ENCODE measurements around the gene MAP3K3. TPM values are rescaled to one million over a fixed set of nuclear protein-coding genes. Genes with fewer than 3 reads are reported as not detected.
"Not testable (repeated sequence)": the region's sequence is repeated elsewhere in the genome, so short reads cannot be mapped to it uniquely, and the experiment has no call there.

Gene MAP3K3
- polyA plus RNA-seq, 1 donor, result 16.5 TPM

GRCh38 chr17:63704259-63704576 is 82.0 kb downstream of the MAP3K3 start:
- H3K36me3 ChIP-seq (ENCODE audit: control insufficient read depth, insufficient read depth, low read length), result peaks cover 42% of the 10 kb centered on the region
- peaks cover 11% of the 10 kb centered on the region for H3K27me3 ChIP-seq (ENCODE audit: control insufficient read depth, insufficient read depth, low read length)
- no CpG with 5 or more reads among the region's 11 CpGs for WGBS (ENCODE audit: insufficient coverage, low lambda C conversion rate)
- no peak overlapping the region for H3K27ac ChIP-seq (ENCODE audit: low read length)
- no peak overlapping the region for H3K4me3 ChIP-seq (ENCODE audit: low read length)
- peaks cover 4% of the 10 kb centered on the region for H3K4me1 ChIP-seq (ENCODE audit: control insufficient read depth, insufficient read depth, low read length)
- DNase-seq, result no peak
- peaks cover 9% of the 10 kb centered on the region for H3K9me3 ChIP-seq (ENCODE audit: control insufficient read depth, low read depth, low read length)

- H3K4me3 ChIP-seq (ENCODE audit: low read length), result no peak overlapping the region
- no peak overlapping the region for H3K27ac ChIP-seq (ENCODE audit: low read length)
- H3K9me3 ChIP-seq (ENCODE audit: control insufficient read depth, low read depth, low read length), result peaks cover 8% of the 10 kb centered on the region
- DNase-seq, result no peak
- WGBS (ENCODE audit: insufficient coverage, low lambda C conversion rate), result no CpG with 5 or more reads among the region's 9 CpGs
- H3K27me3 ChIP-seq (ENCODE audit: control insufficient read depth, insufficient read depth, low read length), result peaks cover 8% of the 10 kb centered on the region
- H3K4me1 ChIP-seq (ENCODE audit: control insufficient read depth, insufficient read depth, low read length), result peaks cover 4% of the 10 kb centered on the region
- H3K36me3 ChIP-seq (ENCODE audit: control insufficient read depth, insufficient read depth, low read length), result peaks cover 46% of the 10 kb centered on the region
These were observed 82.6 kb downstream of the MAP3K3 start for GRCh38 chr17:63704836-63705235.

DNA sequence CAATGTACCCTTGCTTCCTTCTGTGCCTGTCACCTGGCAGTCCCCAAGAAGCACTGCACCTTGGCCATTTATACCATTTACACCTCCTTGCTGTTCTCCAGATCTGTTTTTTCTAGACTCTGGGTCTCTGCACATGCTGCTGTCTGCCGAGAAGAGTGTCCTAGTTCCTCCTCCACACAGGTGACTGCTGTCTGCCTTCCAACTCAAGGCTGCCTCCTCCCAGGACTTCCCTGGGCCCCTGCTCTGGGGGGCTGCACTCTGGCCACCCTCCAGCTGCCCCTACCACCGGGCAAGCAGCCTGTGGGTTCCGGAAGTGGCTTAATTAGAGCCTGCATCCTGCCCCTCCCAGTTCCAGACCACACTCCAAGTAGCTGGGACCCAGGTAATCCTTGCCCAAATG is 83.4 kb downstream of the MAP3K3 start:
- Histone ChIP-seq H3K9me3 (ENCODE audit: control insufficient read depth, low read depth, low read length) (peaks cover 8% of the 10 kb centered on the region), H3K4me3 (ENCODE audit: low read length) (no peak overlapping the region), H3K36me3 (ENCODE audit: control insufficient read depth, insufficient read depth, low read length) (peaks cover 53% of the 10 kb centered on the region), H3K27me3 (ENCODE audit: control insufficient read depth, insufficient read depth, low read length) (peaks cover 8% of the 10 kb centered on the region), H3K4me1 (ENCODE audit: control insufficient read depth, insufficient read depth, low read length) (peaks cover 4% of the 10 kb centered on the region), H3K27ac (ENCODE audit: low read length) (no peak overlapping the region)
- no peak for DNase-seq
- WGBS (ENCODE audit: insufficient coverage, low lambda C conversion rate), result no CpG with 5 or more reads among the region's 3 CpGs

DNA sequence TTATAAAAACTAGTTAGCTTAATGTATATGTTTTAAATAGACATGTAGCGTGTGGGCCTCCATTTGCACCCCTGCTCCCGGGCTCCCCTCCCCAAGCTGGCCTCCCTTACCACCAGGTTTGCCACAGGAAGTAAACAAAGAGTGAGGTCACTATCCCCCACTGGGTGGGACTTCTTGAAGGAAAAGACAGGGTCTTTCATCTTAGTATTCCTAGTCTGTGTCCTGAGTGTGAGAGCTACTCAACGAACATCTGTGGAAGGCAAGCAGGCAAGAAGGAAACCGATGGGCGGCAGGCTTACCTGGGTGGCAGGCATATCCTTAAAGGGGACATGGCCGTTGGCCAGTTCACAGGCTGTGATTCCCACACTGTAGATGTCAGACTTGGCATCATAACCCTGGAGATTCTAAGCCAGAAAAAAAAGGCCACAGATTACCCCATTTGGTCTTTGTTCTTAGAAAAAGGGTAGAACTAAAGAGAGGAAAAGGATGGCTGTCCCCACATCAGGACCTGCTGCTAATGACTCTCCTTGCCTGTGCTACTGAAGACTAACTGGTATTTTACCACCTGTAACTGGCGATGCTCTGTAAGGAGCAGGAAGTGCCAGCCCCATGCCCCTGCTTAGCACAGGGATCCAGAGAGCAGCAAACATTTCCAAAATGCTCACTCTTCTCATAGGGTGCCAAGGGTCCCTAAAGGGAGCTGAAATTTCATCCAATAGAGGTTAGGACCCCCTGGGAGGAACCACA is 84.3 kb downstream of the MAP3K3 start:
- Histone ChIP-seq H3K36me3 (ENCODE audit: control insufficient read depth, insufficient read depth, low read length) (peaks cover 54% of the 10 kb centered on the region), H3K4me1 (ENCODE audit: control insufficient read depth, insufficient read depth, low read length) (no peaks in the 10 kb centered on the region), H3K4me3 (ENCODE audit: low read length) (no peak overlapping the region), H3K27ac (ENCODE audit: low read length) (no peak overlapping the region), H3K27me3 (ENCODE audit: control insufficient read depth, insufficient read depth, low read length) (no peaks in the 10 kb centered on the region), H3K9me3 (ENCODE audit: control insufficient read depth, low read depth, low read length) (no peaks in the 10 kb centered on the region)
- DNase-seq, result no peak
- no CpG with 5 or more reads among the region's 7 CpGs for WGBS (ENCODE audit: insufficient coverage, low lambda C conversion rate)

DNA sequence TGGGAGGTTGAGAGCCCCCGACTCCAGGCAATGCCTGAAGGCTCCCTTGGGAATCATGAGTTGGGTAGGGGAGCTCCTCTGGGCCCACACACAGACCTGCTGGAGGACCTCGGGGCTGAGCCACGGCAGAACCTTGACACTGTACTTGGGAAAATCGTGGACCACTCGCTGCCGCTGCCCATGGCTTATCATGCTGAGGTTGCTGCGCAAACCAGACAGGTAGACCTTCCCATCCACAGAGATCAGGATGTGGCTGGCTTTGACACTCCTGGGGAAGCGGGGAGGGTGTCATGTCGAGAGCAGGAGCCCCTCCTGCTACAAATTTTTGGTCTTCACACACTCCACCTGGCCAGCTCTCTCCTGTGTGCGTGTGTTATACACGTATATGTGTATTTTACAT is 84.9 kb downstream of the MAP3K3 start:
- no peaks in the 10 kb centered on the region for H3K9me3 ChIP-seq (ENCODE audit: control insufficient read depth, low read depth, low read length)
- no peaks in the 10 kb centered on the region for H3K4me1 ChIP-seq (ENCODE audit: control insufficient read depth, insufficient read depth, low read length)
- no CpG with 5 or more reads among the region's 11 CpGs for WGBS (ENCODE audit: insufficient coverage, low lambda C conversion rate)
- H3K27ac ChIP-seq (ENCODE audit: low read length), result no peak overlapping the region
- DNase-seq, result no peak
- no peak overlapping the region for H3K4me3 ChIP-seq (ENCODE audit: low read length)
- peaks cover 60% of the 10 kb centered on the region for H3K36me3 ChIP-seq (ENCODE audit: control insufficient read depth, insufficient read depth, low read length)
- no peaks in the 10 kb centered on the region for H3K27me3 ChIP-seq (ENCODE audit: control insufficient read depth, insufficient read depth, low read length)

DNA sequence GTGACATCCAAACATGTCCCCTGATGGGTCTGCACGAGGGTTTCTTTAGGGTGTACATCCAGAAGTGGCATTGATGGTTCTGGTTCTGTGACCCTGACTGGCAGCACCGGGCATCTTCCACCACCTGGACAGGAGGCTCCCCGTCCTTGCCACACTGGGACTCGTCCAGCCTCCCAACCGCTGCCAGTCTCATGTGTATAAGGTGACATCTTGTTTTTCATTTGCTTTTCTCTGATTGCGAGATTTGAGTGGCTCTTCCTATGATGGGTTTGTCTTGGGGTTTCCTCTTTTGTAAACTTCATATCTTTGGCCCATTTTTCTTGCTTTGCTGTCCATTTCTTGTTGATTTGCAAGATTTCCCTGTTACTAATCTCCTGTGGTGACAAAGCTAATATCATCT is 86.9 kb downstream of the MAP3K3 start:
- Histone ChIP-seq H3K27ac (ENCODE audit: low read length) (no peak overlapping the region), H3K4me3 (ENCODE audit: low read length) (no peak overlapping the region), H3K4me1 (ENCODE audit: control insufficient read depth, insufficient read depth, low read length) (no peaks in the 10 kb centered on the region), H3K27me3 (ENCODE audit: control insufficient read depth, insufficient read depth, low read length) (no peaks in the 10 kb centered on the region), H3K36me3 (ENCODE audit: control insufficient read depth, insufficient read depth, low read length) (peaks cover 54% of the 10 kb centered on the region), H3K9me3 (ENCODE audit: control insufficient read depth, low read depth, low read length) (no peaks in the 10 kb centered on the region)
- DNase-seq, result no peak
- 100% methylated on average over 1 of the region's 6 CpGs for WGBS (ENCODE audit: insufficient coverage, low lambda C conversion rate)

DNA sequence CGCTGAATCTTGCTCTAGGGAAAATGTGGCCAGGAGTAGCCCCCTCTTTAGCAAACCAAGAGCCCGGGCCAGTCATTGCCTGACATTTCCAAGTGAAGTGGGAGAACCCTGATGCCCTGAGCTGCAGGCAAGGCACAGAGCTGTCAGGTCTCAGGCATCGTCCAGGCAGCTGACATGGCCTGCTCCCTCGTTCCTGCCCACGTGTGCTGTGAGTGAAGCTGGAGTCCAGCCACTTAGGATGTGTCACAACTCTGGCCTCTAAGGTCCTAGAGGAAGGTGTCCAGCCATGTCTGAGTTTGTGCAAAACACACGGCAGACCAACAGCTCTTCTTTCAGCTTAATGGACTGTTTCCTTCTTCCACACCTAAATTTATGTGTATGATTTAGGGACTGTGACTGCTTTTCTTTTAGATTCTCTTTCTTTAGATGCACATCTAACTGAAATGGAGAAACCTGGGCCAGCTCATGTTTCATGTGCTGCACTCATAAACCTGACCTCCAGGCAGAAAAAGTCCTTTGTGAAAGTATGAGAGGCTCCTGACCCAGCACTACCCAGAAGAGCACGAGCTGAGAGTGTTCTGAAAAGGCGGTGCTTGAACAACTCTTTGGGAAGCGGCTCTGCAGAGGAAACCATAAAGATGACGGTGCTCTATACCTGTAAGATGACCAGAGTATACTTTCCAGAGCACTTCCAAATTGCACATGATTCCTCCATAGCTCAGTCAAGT is 92.5 kb downstream of the MAP3K3 start:
- no peaks in the 10 kb centered on the region for H3K9me3 ChIP-seq (ENCODE audit: control insufficient read depth, low read depth, low read length)
- no CpG with 5 or more reads among the region's 10 CpGs for WGBS (ENCODE audit: insufficient coverage, low lambda C conversion rate)
- no peak overlapping the region for H3K4me3 ChIP-seq (ENCODE audit: low read length)
- peaks cover 39% of the 10 kb centered on the region for H3K36me3 ChIP-seq (ENCODE audit: control insufficient read depth, insufficient read depth, low read length)
- no peaks in the 10 kb centered on the region for H3K27me3 ChIP-seq (ENCODE audit: control insufficient read depth, insufficient read depth, low read length)
- DNase-seq, result no peak
- no peaks in the 10 kb centered on the region for H3K4me1 ChIP-seq (ENCODE audit: control insufficient read depth, insufficient read depth, low read length)
- H3K27ac ChIP-seq (ENCODE audit: low read length), result no peak overlapping the region

DNA sequence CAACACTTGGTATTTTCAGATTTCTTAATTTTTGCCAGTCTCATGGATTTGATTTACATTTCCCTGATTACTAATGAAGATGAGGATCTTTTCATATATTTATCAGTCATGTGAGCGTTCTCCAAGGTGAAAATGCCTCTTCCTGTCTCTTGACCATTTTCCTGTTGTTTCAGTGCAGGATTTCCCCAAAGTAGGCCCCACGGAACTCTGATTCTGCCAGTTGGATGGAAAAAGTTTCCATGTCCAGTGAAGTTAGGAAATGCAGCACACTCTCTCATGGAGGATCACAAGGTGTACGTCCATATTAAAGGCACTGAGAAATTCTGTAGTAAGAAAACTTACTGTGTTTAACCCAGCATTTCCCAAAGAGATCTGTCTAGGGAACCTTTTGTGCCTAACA is 94.2 kb downstream of the MAP3K3 start:
- Histone ChIP-seq H3K27ac (ENCODE audit: low read length) (no peak overlapping the region), H3K9me3 (ENCODE audit: control insufficient read depth, low read depth, low read length) (no peaks in the 10 kb centered on the region), H3K4me1 (ENCODE audit: control insufficient read depth, insufficient read depth, low read length) (no peaks in the 10 kb centered on the region), H3K36me3 (ENCODE audit: control insufficient read depth, insufficient read depth, low read length) (peaks cover 31% of the 10 kb centered on the region), H3K4me3 (ENCODE audit: low read length) (no peak overlapping the region), H3K27me3 (ENCODE audit: control insufficient read depth, insufficient read depth, low read length) (no peaks in the 10 kb centered on the region)
- no peak for DNase-seq
- 100% methylated on average over 1 of the region's 3 CpGs for WGBS (ENCODE audit: insufficient coverage, low lambda C conversion rate)

DNA sequence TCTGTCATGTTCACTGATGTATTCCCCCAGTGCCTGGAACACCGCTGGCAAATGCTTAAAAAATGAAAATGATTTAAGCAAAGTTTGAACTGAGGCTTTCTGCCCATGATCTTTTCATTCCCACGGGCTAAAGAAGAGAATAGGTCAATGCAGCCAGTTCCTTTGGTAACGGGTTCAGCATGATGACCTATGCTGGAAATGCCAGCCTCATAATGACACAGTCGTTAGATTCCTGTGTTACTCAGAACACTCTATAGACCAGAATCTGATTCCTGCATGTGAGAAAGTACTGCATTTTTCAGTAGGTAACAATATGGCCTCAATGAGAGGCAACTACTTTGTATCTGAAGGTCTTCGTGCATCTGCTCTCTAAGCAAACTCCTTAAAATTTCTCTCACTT is 96.8 kb downstream of the MAP3K3 start:
- H3K9me3 ChIP-seq (ENCODE audit: control insufficient read depth, low read depth, low read length), result no peaks in the 10 kb centered on the region
- no peak for DNase-seq
- H3K36me3 ChIP-seq (ENCODE audit: control insufficient read depth, insufficient read depth, low read length), result peaks cover 16% of the 10 kb centered on the region
- no peak overlapping the region for H3K4me3 ChIP-seq (ENCODE audit: low read length)
- no peaks in the 10 kb centered on the region for H3K27me3 ChIP-seq (ENCODE audit: control insufficient read depth, insufficient read depth, low read length)
- no CpG with 5 or more reads among the region's 5 CpGs for WGBS (ENCODE audit: insufficient coverage, low lambda C conversion rate)
- H3K4me1 ChIP-seq (ENCODE audit: control insufficient read depth, insufficient read depth, low read length), result no peaks in the 10 kb centered on the region
- H3K27ac ChIP-seq (ENCODE audit: low read length), result no peak overlapping the region

- not testable (repeated sequence) for H3K27ac ChIP-seq (ENCODE audit: low read length); H3K4me3 ChIP-seq (ENCODE audit: low read length); H3K36me3 ChIP-seq (ENCODE audit: control insufficient read depth, insufficient read depth, low read length); H3K4me1 ChIP-seq (ENCODE audit: control insufficient read depth, insufficient read depth, low read length); H3K27me3 ChIP-seq (ENCODE audit: control insufficient read depth, insufficient read depth, low read length); DNase-seq; H3K9me3 ChIP-seq (ENCODE audit: control insufficient read depth, low read depth, low read length)
- WGBS (ENCODE audit: insufficient coverage, low lambda C conversion rate), result no CpG with 5 or more reads among the region's 5 CpGs
These were observed 98.0 kb downstream of the MAP3K3 start for GRCh38 chr17:63720194-63720593.

DNA sequence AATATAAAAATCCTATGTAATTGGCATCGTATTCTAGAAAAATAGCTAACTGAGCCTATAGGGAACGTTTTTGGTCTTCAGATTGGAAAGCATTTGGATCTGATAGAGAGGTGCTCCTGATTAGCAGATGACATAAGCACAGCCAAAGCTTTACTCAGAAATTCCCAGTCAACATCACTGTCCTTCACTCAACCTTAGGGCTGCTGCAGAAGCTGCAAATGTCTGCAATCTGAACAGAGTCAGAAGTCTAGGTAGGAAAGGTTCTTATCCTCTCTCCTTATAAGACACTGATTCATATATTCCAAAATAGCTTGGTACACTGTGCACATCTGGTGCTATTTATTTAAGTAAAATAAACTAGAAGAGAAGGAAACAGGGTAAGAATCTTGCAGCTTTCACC is 100.2 kb downstream of the MAP3K3 start:
- no peak overlapping the region for H3K4me3 ChIP-seq (ENCODE audit: low read length)

More for the DNA sequence above, 100.2 kb downstream of the MAP3K3 start:
- Histone ChIP-seq H3K27me3 (ENCODE audit: control insufficient read depth, insufficient read depth, low read length) (no peaks in the 10 kb centered on the region), H3K9me3 (ENCODE audit: control insufficient read depth, low read depth, low read length) (no peaks in the 10 kb centered on the region), H3K36me3 (ENCODE audit: control insufficient read depth, insufficient read depth, low read length) (peaks cover 4% of the 10 kb centered on the region), H3K27ac (ENCODE audit: low read length) (no peak overlapping the region), H3K4me1 (ENCODE audit: control insufficient read depth, insufficient read depth, low read length) (no peaks in the 10 kb centered on the region)
- no peak for DNase-seq
- 50% methylated on average over 1 of the region's 2 CpGs for WGBS (ENCODE audit: insufficient coverage, low lambda C conversion rate)

All from large intestine (tissue), 3 donors.